MM.1S (cell line): Measurements from ENCODE around the gene LCN12.

Source experiments
- DNase-seq: peaks from one replicate; pipeline ENCODE4 v3.0.0-alpha.2; 2015
- H2AFZ ChIP-seq: fragments of 300-600 bp; sonication (generic); 2 replicates; pipeline ENCODE4 v1.6.0; 2016; ENCODE audit warnings: antibody characterized with exemption, low read length
- H3F3A ChIP-seq: fragments of 300-600 bp; sonication (generic); 2 replicates; pipeline ENCODE4 v1.6.1; 2016; ENCODE audit warnings: mild to moderate bottlenecking, antibody characterized with exemption, low read length, moderate library complexity, mixed read lengths; ENCODE audit not compliant: insufficient read depth
- H3K27ac ChIP-seq: fragments of 300-600 bp; sonication (generic); 2 replicates; pipeline ENCODE4 v1.5.1; 2016; ENCODE audit warnings: mild to moderate bottlenecking, low read length
- H3K27me3 ChIP-seq: fragments of 300-600 bp; sonication (generic); replicated peaks from 2 replicates; pipeline ENCODE4 v1.6.0; 2016; ENCODE audit warnings: low read length; ENCODE audit not compliant: insufficient read depth
- H3K36me3 ChIP-seq: fragments of 300-600 bp; sonication (generic); replicated peaks from 2 replicates; pipeline ENCODE4 v1.6.1; 2016; ENCODE audit warnings: mild to moderate bottlenecking, low read length, mixed read lengths; ENCODE audit not compliant: insufficient read depth
- H3K4me1 ChIP-seq: fragments of 300-600 bp; sonication (generic); 2 replicates; pipeline ENCODE4 v1.6.1; 2016; ENCODE audit warnings: low read length, mixed read lengths
- H3K4me2 ChIP-seq: fragments of 300-600 bp; sonication (generic); 2 replicates; pipeline ENCODE4 v1.6.0; 2016; ENCODE audit warnings: low read depth, low read length
- H3K4me3 ChIP-seq: fragments of 300-600 bp; sonication (generic); 2 replicates; pipeline ENCODE4 v1.5.1; 2016; ENCODE audit warnings: low read length, mixed read lengths
- H3K79me2 ChIP-seq: fragments of 300-600 bp; sonication (generic); 2 replicates; pipeline ENCODE4 v1.6.1; 2016; ENCODE audit warnings: mixed run types, low read length, mixed read lengths
- H3K9ac ChIP-seq: fragments of 300-600 bp; sonication (generic); 2 replicates; pipeline ENCODE4 v1.6.1; 2016; ENCODE audit warnings: low read length, mixed read lengths
- H3K9me2 ChIP-seq: fragments of 300-600 bp; sonication (generic); replicated peaks from 2 replicates; pipeline ENCODE4 v1.6.1; 2016; ENCODE audit warnings: mild to moderate bottlenecking, low read length, mixed read lengths; ENCODE audit not compliant: insufficient read depth
- H3K9me3 ChIP-seq: fragments of 300-600 bp; sonication (generic); replicated peaks from 2 replicates; pipeline ENCODE4 v1.6.1; 2016; ENCODE audit warnings: mild to moderate bottlenecking, low read length, mixed read lengths; ENCODE audit not compliant: insufficient read depth
- H4K20me1 ChIP-seq: fragments of 300-600 bp; sonication (generic); 2 replicates; pipeline ENCODE4 v1.6.1; 2016; ENCODE audit warnings: mild to moderate bottlenecking, low read length, moderate library complexity, mixed read lengths; ENCODE audit not compliant: insufficient read depth
- CTCF ChIP-seq: fragments of 300-600 bp; sonication (generic); IDR thresholded peaks from 2 replicates; pipeline ENCODE4 v1.5.1; 2016; ENCODE audit warnings: antibody characterized with exemption, low read length, mixed read lengths
- EZH2 ChIP-seq: fragments of 300-600 bp; sonication (generic); optimal IDR thresholded peaks from 2 replicates; pipeline ENCODE3; 2017; ENCODE audit warnings: low read depth, mild to moderate bottlenecking, antibody characterized with exemption, low read length, mixed read lengths
- EZH2phosphoT487 ChIP-seq: fragments of 300-600 bp; sonication (generic); IDR thresholded peaks from 2 replicates; pipeline ENCODE4 v1.6.1; 2018; ENCODE audit warnings: antibody characterized with exemption, low read length

The LCN12 gene

GRCh38 chr9:136981588-136982231, 29.6 kb downstream of the LCN12 start:
- no peak overlapping the region for H3K4me2 ChIP-seq
- DNase-seq: no peak
- H3K4me3 ChIP-seq: no peak overlapping the region
- H3K79me2 ChIP-seq: no peaks in the 10 kb centered on the region
- no peaks in the 10 kb centered on the region for H3K9me3 ChIP-seq
- H2AFZ ChIP-seq: no peak overlapping the region
- H3K27ac ChIP-seq: no peak overlapping the region
- H3F3A ChIP-seq: no peaks in the 10 kb centered on the region
- H3K27me3 ChIP-seq: peaks cover 73% of the 10 kb centered on the region
- no peak overlapping the region for H3K9ac ChIP-seq
- H3K9me2 ChIP-seq: no peaks in the 10 kb centered on the region
- no peaks in the 10 kb centered on the region for H3K36me3 ChIP-seq
- H3K4me1 ChIP-seq: no peaks in the 10 kb centered on the region
- H4K20me1 ChIP-seq: no peaks in the 10 kb centered on the region
- no peak for TF ChIP-seq EZH2
- no peak for TF ChIP-seq CTCF
- no peak for TF ChIP-seq EZH2phosphoT487

GRCh38 chr9:136982232-136983051, 30.4 kb downstream of the LCN12 start, which contains the start of gene LCNL1:
Gene LCNL1 (plus strand): TSS chr9:136982993. CDS start chr9:136983587, 594 bp downstream.
- Histone ChIP-seq H3K9me2 (no peaks in the 10 kb centered on the region), H3K27me3 (peaks cover 79% of the 10 kb centered on the region), H3K36me3 (no peaks in the 10 kb centered on the region), H3K4me3 (no peak within 1 kb of the TSS), H3F3A (no peaks in the 10 kb centered on the region), H3K79me2 (no peaks in the 10 kb centered on the region), H3K9me3 (no peaks in the 10 kb centered on the region), H2AFZ (no peak within 1 kb of the TSS), H3K4me1 (no peaks in the 10 kb centered on the region), H3K9ac (no peak within 1 kb of the TSS), H4K20me1 (no peaks in the 10 kb centered on the region), H3K27ac (no peak within 1 kb of the TSS), H3K4me2 (no peak within 1 kb of the TSS)
- TF ChIP-seq CTCF (no peak), EZH2 (no peak), EZH2phosphoT487 (no peak)
- no peak for DNase-seq

GRCh38 chr9:136983167-136983566, 31.1 kb downstream of the LCN12 start:
- Histone ChIP-seq H3K4me1 (no peaks in the 10 kb centered on the region), H3F3A (no peaks in the 10 kb centered on the region), H3K9ac (no peak overlapping the region), H2AFZ (no peak overlapping the region), H3K9me2 (no peaks in the 10 kb centered on the region), H3K4me2 (no peak overlapping the region), H3K79me2 (no peaks in the 10 kb centered on the region), H3K27ac (no peak overlapping the region), H3K4me3 (no peak overlapping the region), H3K27me3 (peaks cover 85% of the 10 kb centered on the region), H4K20me1 (no peaks in the 10 kb centered on the region), H3K36me3 (no peaks in the 10 kb centered on the region), H3K9me3 (no peaks in the 10 kb centered on the region)
- no peak for DNase-seq
- TF ChIP-seq EZH2 (no peak), EZH2phosphoT487 (no peak), CTCF (no peak)
